Stimulated activated CD4-positive, alpha-beta T cell treated with anti-CD3 and anti-CD28 coated beads, Interleukin-2, amount 100 ng/mL, for 48 hours (primary cell): ENCODE data around the gene SLAMF8.

Experiments
- DNase-seq, 2 donors: peaks; one replicate each; pipeline ENCODE4 v3.0.0-alpha.2; 2020

SLAMF8 gene

DNA sequence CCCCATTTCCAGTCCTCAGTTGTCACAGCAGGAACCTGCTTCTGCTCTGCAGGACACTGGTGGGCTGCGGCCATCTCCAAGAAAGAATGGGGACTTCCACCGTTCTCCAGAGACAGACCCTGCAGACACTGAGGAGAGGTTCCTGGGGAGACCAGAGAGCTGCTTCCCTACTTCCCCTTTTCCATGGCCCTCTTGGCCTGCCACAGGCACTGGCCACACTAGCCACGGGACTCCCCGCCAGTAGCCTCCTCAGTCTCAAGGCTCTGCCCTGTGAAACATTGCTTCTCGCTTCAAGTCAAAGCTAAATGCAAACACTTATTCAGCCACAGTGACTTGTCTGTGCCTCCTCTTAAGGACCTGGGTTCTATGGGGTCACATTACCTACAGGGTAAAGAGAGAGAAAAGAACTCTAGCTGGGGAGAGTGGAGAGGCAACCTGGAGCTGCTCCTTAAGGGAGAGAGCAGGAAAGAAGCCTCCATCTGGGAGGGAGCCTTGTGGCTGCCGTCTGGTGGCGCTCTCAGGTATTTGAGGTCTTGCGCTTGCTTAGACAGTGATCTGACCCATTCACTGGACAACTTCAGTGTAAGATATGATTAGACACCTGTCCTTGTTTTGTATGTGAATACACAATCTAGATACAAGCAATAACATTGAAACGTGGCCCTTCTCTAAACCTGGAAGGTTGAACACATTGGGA lies 5.4 kb upstream of the SLAMF8 start:
- DNase-seq: no peak

DNA sequence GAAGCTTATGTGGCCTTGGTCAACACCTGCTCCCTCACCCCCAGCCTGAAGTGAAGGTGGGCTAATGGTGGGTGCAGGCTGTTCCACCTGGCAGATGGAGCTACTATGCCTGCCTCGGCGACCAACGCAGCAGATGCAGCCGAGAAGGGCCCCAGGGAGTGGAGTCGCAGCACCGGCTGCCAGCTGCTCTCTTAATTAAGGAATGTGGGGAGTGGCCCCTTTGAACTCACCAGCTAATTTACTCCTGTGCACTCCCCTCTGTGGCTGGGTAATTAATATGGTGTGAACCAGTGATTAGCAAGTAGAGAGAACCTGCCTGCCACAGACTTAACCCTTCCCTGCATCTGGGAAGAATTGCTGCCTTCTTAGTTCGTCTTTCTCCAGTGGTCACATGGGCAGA lies 3.3 kb upstream of the SLAMF8 start:
- DNase-seq: no peak

DNA sequence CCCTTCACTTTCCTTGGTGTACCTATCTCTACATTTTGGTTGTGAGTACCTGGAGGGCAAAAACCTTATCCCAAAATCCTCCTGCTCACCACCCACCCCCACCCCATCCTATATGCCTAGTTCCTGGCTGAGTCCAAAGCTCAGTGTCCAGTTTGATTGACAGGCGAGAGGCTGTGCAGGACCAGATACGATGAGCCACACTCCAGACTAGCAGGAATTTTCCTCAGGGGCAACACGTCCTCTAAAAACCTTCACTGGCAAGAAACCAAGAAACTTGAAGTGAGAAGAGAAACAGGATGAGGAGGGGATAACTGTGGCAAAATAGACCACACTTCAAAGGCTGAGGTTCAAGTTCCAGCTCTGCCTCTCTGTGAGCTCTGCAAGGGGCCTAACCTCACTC lies 1.1 kb upstream of the SLAMF8 start:
- DNase-seq: no peak

DNA sequence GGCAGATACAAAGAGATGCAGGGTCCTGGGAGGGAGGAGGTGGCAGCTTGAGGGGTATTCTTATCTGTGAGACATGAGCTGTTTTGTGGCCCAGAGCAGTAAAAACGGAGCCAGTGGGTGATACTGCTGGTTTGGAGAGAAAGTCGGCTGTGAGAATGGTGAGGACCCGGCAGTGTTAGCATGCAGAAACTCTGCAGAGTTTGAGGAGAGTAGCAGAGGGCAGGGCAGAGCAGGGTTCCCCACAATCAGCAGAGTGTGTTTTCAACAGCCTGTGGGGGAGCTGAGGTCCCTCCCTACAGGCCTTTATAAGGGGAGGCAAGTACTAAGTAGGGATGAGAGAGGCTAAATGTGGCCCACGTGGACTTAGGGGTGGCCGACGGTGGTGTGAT lies 423 bp downstream of the SLAMF8 start:
- no peak for DNase-seq

DNA sequence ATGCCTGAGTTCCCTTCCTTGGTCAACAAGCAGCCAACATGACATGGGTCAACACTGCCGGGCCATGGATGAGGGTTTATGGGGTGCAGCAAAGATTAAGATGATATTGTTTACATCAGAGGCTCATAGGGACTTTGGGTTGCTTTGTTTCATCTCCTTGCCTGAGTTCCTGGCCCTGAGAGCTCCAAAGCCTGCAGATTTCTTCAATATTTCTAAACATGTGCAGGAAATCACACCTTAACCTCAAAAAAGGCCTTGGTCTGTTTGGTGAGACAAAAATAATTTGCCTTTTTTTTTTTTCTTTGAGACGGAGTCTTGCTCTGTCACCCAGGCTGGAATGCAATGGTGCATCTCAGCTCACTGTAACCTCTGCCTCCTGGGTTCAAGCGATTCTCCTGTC lies 876 bp downstream of the SLAMF8 start:
- DNase-seq: no peak

DNA sequence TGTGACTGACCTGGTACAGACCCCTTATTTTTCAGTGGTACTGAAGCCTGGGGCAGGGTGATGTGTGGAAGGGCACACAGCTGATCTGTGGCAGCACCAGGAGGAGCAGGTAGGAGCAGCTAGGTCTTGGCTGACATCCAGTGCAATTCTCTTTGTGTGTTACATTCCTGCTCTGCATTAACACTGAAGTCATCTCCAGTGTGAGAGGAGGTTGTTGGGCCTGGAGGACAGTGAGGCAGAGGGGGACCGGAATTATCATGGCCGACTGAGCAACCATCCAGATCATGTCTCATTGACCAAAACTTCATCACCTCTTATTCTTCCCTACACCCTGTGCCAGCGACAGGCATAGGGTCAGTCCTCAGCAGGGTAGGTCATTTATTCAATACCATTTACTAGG lies 1.5 kb downstream of the SLAMF8 start:
- no peak for DNase-seq

DNA sequence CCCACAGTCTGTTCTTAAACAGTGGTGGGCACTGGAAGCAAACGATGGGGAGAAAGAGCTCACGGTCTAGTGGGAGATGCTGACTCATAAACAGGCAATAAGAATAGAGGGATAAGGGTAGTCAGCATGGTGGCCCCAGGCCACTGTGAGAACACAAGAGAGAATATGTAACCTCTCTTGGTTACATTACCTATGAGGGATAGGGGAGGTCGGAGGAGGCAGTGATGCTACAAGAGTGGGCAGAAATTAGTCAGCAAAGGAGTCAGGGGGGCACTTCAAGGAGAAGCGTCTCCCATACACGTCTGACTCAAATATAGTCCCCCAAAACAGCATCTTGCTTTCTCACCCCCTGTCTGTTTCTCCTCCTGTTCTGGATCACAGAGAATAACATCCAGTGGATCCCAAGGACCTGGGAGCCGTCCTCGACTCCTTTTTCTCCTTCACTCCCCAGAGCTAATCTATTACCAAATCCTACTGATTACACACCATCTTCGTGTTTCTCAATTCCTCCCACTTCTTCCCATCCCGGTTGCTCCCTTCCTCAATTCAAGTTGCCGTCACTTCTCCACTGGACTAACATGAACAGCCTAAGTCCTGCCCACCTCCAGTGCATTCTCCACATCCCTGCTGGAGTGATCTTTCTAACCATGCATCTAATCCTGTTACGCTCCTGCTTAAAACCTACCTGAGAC lies 2.1 kb downstream of the SLAMF8 start:
- DNase-seq: no peak

DNA sequence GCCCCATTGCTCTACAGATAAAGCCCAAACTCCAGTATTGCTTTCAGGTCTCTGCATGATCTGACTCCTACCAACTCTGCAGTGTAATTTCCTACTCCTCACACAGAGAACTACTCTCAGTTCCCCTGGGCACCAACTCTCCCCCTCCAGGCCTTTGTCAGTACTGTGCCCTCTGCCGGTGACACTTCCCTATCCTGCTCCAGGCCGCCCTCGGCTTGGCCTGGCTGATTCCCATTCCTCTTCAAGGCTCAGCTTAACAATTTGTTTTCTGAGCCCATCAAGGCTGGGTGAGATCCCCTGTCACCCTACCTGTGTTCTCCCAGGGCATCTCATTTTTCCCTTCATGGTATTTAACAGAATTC lies 2.6 kb downstream of the SLAMF8 start:
- DNase-seq: no peak

DNA sequence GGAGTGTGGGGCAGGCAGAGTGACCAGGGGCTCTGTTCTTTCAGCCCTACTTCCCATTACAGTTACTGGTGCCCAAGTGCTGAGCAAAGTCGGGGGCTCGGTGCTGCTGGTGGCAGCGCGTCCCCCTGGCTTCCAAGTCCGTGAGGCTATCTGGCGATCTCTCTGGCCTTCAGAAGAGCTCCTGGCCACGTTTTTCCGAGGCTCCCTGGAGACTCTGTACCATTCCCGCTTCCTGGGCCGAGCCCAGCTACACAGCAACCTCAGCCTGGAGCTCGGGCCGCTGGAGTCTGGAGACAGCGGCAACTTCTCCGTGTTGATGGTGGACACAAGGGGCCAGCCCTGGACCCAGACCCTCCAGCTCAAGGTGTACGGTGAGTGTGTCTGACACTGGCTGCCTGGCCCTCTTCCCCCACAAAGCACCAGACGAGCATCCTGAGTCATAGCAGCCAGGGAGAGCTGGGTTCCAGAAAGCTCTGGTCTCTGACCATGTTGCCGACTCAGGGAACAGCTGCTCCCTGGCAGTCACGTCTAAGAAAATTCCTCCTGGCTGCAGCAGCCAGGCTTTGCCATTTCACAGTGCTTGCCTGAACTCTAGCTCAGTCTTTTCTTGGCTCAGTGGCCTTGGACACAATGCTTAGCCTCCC lies 3.3 kb downstream of the SLAMF8 start:
- DNase-seq: no peak

DNA sequence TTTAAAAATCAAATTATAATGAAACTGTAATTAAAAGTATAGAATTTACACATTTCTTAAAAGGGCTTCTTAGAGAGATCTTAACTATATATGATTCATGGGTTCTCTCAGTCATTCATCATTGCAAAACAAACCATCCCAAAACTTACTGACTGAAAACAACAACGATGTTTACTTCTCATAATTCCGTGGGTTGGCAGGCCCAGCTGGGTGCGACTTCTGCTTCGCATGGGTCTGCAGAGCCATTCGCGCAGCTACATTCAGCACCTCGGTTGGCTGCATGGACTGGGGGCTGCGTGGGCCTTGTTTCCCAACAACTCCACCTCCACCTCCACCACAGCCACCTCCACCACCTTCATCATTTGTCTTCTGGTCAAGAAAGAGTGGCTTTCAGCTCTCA lies 4.0 kb downstream of the SLAMF8 start:
- no peak for DNase-seq

DNA sequence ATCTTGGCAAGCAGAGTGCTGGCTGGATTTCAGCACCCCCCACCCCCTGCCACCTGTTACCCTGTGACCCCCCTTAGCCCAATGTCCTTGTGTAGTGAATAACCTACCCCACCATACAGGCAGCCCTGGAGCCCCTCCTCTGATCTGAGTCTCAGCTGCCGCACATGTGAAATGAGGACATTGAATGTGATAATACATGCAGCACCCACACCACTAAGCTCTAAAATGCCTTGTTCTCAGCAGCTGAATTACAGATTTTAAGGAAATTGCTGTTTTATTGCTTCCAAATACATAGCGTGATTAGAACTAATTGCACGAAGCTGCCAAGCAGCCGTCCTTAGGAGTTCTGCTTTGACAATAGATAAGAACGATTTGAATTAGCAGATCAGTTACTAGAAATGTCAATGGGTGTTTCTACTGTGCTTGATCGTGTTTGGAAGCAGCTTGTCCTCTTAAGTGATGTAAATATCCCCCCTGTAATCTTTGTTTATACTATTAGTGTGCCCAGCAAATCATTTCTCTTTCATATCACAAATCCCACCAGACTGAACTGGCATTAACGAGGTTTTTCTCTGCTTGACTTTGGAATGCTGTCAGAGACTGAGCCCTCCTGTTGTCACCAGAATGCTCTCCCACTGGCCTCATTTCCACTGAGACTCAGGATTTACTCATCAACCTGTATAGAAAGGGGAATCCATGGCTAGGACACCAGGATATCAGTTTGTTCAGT lies 4.9 kb downstream of the SLAMF8 start:
- no peak for DNase-seq

DNA sequence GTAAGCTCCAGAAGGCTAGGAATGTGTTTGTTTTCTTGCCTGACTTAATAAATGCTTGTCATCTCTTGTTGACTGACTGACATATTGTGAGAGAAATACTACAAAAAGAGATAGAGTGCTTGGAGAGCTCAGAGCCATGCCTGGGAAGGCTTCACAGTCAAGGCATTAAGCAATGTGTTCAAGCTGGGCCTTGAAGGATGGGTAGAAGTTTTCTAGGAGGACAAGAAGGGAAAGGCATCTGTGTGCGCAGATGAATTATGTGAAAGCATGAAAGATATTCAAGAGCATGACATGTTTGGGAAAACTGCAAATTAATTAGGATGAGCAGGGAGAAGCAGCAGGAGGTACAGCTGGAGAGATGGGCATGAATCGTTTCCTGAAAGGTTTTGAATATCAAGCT lies 5.6 kb downstream of the SLAMF8 start:
- no peak for DNase-seq

DNA sequence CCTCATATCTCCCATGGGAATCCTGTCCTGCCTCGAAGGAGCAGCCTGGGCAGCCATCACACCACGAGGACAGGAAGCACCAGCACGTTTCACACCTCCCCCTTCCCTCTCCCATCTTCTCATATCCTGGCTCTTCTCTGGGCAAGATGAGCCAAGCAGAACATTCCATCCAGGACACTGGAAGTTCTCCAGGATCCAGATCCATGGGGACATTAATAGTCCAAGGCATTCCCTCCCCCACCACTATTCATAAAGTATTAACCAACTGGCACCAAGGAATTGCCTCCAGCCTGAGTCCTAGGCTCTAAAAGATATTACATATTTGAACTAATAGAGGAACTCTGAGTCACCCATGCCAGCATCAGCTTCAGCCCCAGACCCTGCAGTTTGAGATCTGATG lies 8.7 kb downstream of the SLAMF8 start:
- DNase-seq: no peak

DNA sequence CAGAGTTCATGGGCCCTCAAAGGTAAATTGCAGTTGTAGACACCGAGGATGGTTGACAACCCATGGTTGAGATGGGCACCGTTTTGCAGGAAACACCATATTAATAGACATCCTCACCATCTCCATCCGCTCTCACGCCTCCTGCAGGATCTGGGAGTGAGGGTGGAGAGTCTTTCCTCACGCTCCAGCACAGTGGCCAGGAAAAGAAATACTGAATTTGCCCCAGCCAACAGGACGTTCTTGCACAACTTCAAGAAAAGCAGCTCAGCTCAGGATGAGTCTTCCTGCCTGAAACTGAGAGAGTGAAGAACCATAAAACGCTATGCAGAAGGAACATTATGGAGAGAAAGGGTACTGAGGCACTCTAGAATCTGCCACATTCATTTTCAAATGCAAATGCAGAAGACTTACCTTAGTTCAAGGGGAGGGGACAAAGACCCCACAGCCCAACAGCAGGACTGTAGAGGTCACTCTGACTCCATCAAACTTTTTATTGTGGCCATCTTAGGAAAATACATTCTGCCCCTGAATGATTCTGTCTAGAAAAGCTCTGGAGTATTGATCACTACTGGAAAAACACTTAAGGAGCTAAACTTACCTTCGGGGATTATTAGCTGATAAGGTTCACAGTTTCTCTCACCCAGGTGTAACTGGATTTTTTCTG lies 9.3 kb downstream of the SLAMF8 start:
- DNase-seq: no peak

DNA sequence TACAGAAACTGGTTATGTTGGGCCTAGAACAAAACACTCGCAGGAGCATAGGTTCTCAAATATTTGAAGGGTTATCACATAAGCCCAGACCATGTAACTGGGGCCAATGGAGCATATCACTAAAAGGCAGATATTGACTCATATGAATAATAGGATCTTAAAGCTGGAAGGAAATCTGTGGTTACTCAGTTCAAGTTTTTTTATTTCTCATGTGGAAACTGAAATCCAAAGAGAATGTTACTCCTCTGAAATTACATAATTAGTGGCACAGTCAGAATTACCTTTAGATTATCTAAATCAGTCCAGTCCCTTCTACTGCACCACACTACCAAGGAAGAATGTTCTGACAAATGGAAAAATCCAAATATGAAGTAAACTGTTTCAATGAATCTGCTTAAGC lies 12.0 kb downstream of the SLAMF8 start:
- no peak for DNase-seq

DNA sequence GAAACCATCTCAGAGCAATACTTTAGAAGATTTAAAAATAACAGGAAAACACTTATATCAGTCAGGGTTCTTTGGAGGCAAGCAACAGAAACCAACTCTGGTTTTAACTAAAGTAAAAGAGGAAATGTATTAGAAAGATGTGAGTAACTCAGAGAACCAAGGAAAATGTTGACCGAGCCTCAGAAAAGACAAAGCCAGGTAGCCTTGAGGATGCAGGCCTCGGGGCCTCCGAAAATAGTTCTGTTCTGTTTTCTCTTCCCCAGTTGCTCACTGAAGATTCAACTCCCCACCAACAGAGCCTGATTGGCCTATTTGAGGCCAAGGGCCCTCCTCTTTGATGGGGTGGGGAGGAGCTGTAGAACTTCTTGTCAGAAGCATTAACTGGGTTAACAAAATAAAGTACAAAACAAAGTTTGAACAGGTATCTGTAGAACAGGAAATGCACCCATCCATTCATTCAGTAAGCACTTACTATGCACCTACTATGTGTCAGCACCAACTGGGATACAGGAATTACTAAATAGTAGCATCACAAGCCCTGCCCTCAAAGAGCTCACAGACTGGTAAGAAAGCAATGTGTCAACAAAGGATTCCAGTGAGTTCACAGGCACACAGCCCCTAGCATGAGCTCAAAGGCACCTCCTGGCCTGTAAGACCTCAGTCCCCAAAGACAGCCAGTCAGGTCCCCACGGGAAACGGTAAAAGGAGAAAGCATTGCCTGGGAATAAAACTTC lies 12.6 kb downstream of the SLAMF8 start:
- DNase-seq: no peak

DNA sequence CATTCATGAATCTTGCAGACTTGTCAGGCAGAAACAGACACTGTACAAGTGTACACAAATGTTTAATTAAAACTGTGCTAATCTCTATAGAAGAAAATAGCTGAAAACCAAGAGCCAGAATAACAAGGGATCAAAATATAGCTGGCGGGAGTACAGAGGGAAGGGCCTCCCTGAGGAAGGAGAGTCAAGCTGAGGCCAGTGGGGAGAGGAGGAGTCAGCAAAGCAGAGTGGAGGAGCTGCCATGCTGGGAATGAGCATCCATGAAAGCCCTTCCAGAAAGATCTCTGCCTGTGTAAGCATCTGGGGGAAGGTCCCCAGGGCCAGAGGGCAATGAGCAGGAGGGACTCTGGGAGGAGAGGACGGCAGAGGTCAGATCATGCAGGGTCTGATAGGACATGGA lies 15.1 kb downstream of the SLAMF8 start:
- DNase-seq: no peak

DNA sequence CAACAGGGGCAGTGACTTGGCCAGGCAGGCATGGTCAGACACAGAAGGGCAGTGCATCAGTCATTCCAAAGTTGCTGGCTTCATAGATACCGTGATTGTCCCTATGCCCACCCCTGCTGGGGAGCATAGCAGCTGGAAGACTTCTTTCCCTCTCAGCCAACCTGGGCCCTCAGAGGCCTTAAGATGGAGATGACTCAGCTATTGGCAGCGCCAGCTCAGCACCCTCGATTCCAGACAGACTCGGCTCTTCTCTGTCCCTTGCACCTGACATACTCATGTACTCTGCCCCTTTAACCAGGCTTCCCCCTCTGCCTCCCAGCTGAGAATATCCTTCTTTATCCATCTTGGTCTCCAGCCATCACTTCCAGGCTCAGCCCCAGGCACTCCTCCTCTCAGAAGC lies 16.8 kb downstream of the SLAMF8 start:
- DNase-seq: no peak

DNA sequence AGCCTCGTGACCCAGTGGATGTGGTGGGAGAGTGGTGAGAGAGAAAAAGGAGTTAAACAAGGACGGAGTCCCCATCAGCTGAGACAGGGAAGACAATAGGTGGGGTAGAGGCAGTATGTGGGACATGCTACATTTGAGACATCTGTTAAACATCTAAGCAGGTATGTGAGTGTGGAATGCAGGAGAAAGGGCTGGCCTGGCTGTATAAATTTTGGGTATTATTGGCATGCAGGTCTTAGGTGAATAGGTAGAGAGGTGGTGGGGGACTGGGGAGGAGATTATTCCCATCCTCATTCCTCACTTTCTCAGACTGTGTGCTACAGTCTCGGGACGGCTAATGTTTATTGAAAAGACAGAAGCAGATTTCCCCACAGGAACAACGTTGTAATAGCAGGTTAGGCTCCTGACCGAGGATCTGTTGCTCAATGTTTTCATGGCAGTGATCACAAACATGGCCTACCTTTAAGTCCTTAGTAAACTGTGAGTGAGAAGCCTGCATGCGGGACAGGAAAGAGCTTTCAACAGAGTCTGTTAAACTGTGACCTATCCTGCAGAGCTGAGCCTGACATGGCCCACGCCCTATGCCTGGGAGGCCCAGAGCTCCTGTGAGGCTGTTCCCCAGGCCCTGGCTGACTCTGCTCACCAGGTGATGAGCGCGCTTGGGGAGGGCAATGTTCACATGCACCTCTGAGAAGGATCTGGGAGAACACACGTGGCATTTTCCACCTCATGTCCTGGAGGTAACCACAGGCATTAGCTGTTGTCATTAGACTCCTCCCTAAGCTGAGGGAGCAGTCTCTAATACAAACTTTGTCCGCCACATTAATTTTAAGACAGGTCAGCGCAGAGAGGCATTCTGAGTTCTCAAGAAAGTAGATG lies 19.3 kb downstream of the SLAMF8 start:
- DNase-seq: no peak

DNA sequence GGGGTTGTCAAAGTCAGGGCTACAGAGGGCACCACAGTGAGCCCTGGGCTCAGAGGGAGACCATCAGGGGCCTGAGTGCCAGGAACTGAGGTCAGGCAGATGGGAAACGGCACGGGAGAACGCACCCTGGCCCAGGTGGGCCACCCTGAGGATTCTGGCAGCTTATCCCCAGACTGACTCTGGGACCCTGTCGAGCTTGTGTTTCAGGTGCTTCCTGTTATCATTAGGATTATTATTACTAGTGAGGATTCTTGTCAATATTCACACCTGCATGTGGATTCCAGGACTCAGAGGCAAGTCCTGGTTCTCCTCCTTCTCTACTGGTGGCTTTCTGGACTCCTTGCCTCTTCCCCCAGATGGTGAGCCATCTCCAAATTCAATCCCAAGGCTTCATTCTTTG lies 20.6 kb downstream of the SLAMF8 start:
- no peak for DNase-seq

DNA sequence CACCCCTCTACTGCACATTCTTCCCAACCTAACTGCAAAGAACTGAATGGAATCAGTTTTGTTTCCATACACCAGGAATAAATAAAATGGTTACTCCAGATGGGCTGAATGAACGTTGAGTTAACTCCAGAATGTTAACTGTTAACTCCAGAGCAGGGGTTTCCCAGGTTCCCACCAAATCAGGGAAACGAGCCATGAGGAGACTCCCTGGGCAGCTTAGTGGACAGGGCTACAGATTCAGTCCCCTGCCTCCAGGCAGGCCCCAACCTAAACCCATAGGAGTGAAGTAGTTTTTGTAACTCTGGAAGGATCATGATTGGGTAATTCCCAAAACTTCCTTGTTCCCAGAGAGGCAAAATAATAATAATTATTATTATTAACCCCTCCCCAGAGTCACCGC lies 21.7 kb downstream of the SLAMF8 start:
- DNase-seq: no peak
